Astrocyte of the hippocampus (primary cell): ENCODE results near the gene TMEM245.

Experiments
- DNase-seq: peaks from one replicate; pipeline ENCODE4 v3.0.0; 2011; ENCODE audit warnings: low read depth, low spot score

Gene TMEM245

DNA sequence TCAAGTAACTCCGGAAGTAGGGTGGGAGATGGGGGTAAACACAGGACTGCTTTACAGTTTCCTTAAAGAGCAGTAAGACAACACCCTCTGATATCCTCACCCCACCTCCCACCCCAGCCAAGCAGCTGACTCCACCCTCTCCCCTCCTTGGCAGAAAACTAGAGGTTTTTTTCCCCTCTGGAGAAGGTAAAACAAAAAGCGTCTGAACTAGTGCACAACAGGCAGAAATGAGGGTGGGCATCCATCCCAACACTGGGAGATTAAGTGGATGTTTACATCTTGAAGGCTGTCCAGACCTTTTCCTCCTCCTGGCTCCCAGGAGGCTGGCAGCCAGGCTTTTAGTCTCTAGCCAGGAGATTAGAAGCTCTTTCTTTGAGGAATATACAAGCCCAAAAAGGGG, 92.6 kb downstream of the TMEM245 start:
- peak; percentile 79 for DNase-seq

DNA sequence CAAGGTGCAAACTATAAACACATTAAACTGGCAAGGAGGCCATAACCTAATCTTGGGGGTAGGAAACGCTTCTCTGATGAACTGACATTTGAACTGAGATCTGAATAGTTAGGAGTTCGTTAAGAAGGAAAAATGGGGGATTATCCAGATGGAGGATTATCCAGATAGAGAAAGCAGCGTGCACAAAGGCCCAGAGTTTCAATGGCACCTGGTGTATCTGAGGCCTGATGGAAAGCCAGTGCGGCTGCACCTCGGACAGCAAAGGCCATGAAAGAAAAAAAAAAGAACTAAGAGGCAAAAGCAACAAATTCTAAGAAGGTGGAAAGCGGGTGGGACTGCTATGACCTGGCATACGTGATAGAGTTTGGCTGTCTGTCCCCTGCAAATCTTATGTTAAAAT, 93.4 kb downstream of the TMEM245 start:
- DNase-seq = no peak

DNA sequence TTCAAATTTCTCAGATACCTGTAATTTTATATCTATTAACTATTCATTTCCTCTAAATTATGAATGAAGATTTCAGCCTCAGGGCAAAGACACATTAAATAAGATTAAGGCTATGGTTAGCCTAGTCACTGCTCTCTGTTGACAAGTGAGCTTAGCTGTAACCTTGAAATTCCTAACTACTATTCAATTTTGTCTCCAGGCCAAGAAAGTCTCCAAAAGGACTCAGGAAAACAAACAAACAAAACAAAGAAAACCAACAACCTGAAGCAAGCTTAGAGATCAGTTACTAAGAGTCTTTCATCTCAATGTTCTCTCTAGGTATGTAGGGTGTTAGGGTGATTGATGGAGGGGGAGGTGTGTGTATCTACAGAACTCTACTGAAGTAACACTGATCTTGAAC, 96.9 kb downstream of the TMEM245 start:
- peak; percentile 30 for DNase-seq

DNA sequence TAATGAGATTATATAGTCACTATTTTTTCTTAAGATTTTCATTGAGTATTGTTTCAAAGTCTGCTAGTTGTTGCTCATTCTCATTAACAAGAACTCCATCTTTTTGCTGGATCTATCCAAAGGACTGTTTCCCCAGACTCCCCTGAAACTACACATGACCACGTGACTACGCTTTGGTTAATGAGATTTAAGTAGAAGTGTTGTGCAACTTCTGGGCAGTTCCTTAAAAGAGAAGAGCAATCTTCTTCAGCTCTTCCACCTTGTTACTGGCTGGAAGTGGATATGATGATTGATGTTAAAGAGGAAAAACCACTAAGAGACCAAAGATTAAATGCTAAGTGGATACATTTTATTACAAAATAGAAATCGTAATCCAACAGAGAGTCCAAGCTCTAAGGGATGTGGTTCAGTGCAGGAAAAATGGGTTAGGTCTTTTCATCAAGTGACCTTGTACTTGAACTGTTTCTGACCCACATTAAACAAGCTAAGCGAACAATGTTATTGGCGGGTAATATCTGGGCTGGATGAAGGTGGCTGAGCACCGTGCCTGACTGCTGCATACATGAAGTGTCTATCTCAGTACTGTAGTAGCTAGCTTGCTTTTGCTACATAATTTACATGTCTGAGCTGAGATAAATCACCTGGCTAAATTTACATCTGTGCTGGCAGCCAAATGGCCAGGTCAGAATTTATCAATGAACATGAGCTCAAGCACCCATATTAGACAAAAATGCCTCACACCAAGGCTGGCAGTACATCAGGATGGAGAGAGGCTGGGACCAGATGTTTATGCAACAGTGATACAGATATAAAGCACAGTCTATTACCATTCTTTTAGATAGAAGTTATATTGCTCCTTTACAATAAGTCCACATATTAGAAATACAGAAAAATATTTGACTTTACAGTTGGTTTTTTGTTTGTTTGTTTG, 98.9 kb downstream of the TMEM245 start:
- no peak for DNase-seq

DNA sequence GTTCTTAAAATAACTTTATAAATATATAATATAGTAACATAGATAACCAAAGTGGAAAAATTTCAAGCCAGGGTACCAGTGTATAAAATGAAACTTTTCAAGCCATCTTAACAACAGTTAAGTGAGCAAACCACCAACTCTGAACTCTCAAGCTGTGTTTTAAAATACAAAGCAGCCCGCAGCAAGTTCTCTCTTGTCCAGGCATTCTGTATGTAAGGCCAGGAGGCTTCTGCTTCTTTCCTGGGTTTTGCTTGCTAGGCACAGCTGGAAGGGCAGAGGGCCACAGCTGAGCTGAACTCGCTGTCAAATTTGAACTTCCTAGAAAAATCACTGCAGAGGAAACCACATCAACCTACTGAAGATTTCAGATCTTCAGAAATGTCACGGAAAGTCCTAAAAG, 99.6 kb downstream of the TMEM245 start:
- DNase-seq = no peak

DNA sequence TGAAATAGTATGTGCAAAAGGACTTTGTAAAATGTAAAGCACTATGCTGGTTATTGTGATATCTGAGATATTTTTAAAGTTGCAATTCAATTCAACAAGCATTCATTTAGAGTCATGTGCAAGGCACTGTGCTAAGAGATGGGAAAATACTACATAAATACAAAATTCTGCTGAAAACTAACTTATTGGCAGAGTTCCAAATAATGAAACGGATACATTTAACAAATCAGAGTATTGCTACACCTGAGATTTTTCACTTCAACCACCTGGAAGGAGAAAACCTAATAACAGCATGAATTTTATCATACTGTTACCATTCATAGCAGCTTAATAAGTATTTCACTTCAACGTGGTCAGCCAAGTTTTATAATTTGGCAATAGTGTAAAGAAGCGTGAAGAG, 100.3 kb downstream of the TMEM245 start:
- DNase-seq = no peak

DNA sequence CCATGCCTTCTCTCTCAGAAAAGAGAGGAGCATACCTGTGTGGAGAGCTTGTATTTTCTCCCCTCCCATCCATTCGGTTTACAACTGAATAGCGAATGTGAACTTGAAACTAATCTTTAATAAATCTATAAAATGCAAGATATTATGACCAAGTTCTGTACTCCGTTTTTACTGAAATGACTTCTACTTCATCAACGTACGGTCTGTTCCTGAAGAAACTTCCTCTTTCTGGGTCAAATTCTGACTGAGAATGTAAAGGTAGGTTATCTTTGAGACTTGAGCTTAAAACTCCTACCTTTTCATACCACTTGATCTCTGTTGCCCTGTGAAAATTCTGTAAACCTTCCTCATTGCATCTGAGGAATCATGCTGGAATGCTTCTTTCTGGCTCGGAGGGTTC, 102.3 kb downstream of the TMEM245 start:
- no peak for DNase-seq

DNA sequence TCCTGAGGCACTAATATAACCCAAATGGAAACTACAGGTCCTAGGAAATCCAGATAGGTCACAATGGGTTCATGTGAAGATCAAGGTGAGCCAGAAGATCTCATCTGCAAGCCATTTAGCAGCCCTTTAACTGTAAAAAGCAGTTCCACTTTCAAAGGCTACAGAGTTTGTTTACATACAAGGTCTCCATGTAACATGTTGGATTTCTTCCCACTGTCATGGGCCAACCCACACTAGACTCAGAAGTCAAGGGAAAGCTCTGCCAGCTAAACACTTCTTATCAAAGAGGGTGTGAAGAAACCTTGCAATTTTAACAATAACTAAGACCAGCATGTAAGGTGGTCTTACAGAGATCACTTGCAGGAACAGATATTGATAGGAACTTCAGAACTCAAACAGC, 102.7 kb downstream of the TMEM245 start:
- peak; percentile 20 for DNase-seq

DNA sequence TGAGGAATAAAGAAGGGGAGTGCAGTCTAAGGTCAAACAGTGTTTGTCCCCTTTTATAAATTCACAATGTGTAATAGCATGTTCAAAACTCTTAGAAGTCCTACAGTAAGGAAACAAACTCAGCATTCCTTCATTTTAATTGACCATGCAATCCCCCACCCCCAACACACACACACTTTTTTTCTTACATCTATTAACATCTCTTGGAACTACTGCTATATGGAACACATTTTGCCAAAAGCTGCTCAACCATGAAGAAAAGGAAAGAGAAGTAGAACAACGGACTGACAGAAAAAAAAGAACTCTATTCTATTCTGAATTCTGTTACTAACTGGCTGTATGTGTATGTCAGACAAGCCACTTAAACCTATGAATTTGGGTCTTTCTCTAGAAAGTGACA, 103.6 kb downstream of the TMEM245 start:
- peak; percentile 58 for DNase-seq

DNA sequence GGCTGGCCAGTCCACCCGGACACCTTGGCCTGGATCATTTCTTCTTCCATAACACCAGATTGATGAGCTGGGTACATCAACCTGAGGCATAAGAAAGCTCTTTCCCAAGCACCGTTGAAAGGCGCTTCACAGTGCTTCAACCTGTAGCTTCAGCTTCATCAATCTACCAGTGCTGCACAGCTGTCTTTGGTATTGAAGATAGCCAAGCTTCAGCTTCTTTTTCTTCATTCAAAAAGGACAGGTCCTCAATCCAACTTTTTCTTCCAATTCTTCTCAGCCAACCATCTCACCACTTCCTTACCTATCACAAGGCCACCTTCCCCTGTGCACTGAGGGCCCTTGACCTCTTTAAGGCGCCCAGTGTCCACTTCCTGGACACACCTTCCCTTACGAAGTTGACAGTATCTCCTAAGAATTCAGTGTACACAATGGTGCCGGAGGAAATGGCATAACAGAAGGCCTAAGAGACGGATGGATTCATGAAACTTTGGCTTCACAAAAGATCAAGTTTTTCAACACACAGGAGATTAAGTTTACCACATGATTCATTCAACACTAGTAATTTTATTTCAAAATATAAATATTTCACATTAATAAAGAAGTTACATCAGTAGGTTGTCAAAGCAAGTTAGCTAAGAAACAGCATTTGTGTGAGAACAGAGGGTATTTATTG, 105.0 kb downstream of the TMEM245 start:
- DNase-seq = no peak

DNA sequence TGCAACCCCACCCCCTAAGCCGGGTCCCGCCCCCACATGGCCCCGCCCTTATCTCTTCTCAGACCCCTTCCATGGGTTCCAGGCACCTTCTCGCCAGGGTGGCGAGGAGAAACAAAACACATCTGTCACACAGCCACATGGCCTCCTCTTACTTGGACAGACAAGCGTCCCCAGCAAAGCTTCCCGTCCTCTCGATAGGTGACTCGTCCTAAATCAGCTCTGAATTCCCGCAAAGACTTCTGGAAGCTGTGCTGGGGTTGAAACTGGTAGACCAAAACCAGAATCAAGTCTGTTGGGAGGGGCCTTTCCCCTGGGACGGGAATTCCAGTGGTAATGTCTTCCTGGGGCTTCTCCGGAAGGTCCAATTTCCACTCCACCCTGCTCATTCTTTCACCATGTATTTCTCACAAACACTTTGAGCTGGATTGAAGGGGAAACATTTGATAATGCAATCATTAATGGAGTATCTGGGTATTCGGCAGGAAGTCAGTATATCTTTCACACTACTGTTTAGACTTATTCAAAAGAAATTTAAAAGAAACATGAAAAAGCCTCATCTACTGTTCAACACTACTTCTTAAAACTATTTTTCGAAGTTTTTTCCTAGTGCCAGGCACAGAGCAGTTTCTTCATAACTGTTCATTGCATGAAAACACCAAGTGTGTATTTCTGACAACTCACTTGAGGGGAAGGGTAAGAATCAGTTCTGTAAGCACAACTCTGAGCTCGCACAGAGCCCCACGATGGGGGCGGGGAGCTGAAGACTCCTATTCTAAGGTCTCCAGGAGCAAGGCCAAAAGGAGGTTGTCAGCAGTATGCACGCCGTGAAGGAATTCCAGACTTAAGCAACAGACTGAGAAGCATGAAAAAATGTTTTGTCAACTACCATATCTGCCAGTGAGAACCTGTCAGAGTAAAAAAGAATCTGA, 105.8 kb downstream of the TMEM245 start:
- peak; percentile 37 for DNase-seq

DNA sequence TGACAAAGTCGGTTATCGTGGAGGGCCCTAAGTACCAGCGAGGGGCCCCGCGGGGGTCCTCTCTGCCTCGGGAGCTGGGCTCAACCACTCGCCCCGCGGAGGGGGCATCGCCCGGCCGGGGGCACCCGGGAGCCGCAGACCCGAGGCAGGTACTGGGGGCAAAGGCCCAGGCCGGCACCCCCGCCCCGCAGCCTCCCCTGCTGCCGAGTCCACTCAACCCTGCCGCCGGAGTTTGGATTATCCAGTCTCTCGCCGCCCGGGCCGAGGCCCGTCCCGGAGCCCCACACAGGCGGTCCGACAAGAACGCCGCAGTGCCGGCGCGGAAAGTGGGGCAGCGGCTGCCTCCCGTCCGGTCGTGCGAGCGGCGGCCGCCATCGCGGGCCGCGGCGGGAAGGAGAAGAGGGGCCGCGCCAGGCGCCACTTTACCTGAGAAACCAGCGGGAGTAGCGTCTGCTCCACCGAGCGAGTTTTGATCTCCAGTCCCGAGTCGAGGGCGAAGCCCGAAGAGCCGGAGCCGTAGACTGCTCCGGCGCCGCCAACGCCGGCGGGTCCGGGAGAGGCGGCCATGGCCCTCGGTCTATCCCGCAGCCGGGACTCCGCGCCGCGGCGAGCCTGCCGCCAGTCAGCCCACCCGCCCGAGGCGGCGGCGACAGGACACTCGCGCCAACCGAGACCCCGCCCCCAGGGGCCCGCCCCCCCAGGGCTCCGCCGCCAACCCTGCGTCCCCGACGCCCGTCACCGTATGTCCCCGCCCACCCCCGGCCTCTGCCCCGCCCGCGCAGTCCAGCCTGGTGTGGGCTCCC, 106.7 kb downstream of the TMEM245 start, which contains the start of gene CTNNAL1:
Gene CTNNAL1, minus strand, starts transcription at position 624 of the 803 bp plus-strand sequence. Its CDS starts 57 bp downstream, at position 567.
- DNase-seq = peak; percentile 95

DNA sequence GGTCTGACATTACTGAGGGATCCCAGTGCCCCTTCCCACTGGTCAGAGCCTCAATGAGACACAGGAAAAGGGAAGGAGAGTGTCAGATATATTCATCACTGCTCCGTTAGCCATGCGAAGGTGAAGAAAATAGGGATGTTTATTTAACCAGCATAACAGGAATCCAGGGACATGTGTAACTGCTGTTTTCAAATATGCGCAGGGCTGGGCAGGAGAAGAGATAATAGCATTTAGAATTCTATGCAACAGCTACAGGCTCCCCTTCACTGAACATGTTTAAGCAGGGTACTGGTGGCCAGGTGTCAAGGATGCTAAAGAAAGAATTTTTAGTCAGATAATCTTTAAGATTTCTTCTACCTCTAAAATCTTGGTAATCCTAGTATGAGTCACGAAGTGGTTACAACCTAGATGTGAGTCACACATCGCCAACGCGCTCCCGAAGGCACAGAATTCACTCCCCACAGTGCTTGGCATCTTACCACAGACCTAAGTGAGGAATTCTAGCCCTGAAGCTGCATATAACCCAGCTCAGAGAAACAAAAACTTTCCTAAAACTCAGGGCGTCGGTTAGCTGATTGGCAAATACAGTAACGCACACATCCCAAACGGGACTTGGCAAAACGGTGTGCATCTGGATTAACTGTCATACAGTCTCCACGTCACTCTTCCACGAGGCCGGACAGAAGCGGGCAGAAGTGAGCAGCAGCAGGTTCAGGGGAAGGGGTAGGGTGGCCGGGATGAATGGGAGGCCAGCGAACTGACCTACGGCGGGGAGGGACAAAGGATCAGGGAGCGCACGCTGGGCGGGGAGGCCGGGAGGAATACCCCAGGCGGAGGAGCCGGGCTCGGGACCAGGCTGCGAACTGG, 107.5 kb downstream of the TMEM245 start:
- DNase-seq = peak; percentile 97

DNA sequence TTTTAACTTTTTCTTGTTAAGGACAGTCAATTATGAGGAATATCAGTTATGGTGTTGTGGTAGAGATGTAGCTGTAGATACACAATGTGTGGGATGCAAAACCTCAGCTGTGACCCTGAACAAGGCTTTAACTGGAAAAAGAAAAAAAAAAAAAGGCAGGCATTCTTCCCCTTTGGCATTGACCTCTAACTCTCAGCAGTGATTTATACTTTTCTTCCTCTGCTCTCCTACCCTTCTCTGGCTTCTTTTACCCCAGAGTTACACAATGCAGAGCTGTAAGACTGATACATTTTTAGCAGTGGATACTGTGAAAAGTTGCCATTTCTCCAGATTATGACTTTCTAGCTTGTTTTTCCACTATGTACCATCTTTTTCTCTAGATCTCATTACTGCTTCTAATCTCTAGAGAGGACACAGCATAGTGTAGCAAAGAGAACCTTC, 108.5 kb downstream of the TMEM245 start:
- no peak for DNase-seq

DNA sequence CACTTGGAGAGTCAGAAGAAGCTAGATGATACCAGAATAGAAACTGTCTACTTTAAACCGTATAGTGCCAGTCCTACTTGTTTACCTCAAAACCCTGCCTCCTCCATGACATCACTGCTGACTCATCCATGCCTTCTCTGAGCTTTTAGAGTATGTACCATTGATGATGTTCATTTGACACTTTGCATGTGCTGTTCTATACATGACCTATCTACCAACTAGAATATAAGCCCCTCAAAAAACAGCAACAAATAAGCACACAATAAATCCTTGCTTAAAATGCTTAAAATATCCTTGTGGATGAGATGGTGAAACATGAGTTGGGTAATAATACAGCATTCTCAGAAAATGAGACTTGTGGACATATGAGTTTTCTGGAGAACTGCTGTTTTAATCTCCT, 109.0 kb downstream of the TMEM245 start:
- peak; percentile 78 for DNase-seq

DNA sequence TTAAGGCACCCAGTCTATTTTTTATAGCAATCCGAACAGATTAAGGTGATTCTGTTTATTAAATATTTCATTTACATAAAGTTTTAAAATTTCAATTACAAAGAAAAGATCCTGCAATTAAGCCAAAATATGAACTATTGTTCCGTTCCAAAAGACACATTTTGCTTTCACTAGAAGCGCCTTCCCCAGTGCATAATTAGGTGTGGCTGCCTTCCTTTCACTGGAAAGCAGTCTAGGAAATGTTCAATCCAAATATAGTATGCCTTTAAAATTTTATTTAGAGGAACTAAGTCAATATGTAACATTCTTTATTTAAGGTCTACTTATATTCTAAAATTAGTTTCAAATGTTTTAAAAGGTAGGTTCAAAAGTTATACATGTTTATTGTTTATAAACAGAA, 114.1 kb downstream of the TMEM245 start:
- no peak for DNase-seq

DNA sequence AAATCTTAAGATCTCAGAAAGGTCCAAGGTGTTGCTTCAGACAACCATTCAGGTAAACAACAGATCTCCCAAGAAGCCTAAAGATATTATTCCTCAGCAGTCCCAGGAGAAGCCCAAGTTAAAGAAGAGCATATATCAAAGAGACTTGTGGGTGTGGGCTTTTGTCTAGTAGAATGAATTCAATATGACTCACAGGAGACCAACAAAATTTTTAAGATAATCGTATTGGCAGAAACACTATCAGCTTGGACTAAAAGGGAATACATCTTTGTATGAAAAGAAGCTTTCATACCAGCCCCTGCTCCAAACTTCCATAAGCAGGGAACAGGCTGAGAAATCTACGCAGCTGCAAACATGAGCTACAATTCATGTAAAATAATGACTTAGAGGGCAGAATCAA, 116.6 kb downstream of the TMEM245 start:
- DNase-seq = no peak

DNA sequence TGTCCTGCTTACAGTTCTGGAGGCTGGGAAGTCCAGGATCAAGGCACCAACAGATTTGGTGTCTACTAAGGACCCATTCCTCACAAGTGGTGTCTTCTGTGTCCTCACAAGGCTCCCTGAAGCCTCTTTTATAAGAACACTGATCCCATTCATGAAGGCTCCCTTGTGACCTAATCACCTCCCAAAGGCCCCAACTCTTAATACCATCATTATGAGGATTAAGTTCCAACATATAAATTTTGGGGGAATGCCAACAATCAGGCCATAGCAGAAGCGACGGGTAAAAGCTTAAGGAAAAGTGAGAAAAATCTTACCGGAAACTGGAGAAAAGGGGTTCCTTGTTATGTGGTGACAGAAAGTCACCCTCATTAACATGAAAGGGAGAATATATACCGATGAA, 117.6 kb downstream of the TMEM245 start:
- no peak for DNase-seq

DNA sequence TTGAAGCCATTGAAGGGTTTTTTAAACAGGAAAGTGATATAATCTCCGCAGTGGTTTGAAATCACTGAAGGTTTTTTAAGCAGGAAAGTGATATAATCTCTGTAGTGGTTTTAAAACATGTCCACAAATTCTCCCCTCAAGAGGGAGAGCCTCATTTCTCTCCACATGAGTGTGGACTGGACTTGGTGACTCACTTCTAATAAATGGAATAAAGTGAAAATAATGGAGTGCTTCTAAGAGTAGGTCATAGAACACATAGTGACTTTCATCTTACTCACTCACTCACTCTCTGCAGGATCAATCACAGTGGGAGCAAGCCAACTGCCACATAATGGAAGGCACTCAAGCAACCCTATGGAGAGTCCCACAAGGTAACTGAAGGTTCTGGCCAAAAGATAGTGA, 118.5 kb downstream of the TMEM245 start:
- peak; percentile 72 for DNase-seq

DNA sequence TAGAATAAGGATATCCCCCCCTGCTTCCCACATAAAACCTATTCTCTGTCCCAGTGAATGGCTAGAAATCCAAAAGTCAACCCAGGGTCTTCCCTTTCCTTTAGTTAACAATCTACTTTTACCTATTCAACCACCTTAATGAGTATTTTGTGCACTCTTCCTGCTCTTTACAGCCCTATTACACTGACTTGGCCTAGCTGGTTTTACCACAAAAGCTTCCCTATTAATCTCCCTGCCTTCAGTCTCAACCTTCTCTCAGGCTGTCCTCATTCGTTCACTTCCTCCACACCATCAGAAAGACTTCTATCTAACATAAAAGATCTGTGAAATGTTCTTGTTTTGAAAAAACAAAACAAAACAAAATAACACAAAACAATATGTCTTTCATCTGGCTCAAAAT, 122.6 kb downstream of the TMEM245 start:
- no peak for DNase-seq
